Astrocyte of the spinal cord (primary cell): ENCODE measurements around the gene FAM228B.
"Not testable (repeated sequence)": the region's sequence is repeated elsewhere in the genome, so short reads cannot be mapped to it uniquely, and the experiment has no call there.

ENCODE experiments used
- DNase-seq: peaks from one replicate; pipeline ENCODE4 v3.0.0; 2011; ENCODE audit warnings: low read depth, low spot score
- H3K4me3 ChIP-seq: 2 replicates; pipeline ENCODE4 v1.5.1; 2011; ENCODE audit warnings: low read depth, mild to moderate bottlenecking, low read length, moderate library complexity
- CTCF ChIP-seq: IDR thresholded peaks from 2 replicates; pipeline ENCODE4 v1.5.1; 2012; ENCODE audit warnings: low read depth, mild to moderate bottlenecking, low read length, inconsistent platforms
- in situ Hi-C: cut with HindIII; loops from 2 replicates; pipeline ENCODE4 v1.10.0; 2017; ENCODE audit warnings: low sequenced_read_pairs

FAM228B gene

DNA sequence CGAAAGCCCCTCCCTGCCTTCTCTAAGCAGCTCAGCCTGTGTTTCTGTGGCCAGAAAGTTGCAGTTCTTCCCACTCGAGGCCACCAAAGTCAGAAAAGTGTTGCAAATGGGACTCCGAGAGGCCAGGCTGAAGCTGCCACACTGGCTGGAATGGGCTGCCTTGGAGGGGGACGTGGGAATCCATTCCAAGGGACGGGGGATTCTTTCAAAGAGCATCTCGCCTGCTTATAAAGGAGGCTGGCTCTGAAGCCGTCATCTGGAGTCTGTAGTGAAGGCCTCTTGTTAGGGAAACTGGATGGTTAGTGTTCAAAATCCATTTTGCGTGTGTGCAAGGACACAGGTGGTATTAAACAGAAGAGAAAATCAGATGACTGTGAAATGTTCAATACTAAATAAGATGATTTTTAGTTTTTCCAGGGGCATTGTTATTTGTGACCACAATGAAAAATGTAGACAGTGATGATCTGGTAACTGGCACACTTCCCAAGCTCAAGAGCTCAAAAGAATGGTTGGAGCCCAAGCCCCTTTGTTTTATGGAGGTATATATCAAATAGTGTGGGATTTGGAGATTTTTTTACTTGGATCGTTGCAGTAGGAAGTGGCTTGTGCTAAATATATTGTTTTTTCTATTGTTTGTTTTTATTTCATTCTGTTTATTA, 782 bp downstream of the FAM228B start:
- in situ Hi-C loops, result no loop called here
- peak overlapping the region; percentile 81 for H3K4me3 ChIP-seq
- DNase-seq, result peak; percentile 62
- TF ChIP-seq CTCF, result no peak

- H3K4me3 ChIP-seq, result no peak overlapping the region
- in situ Hi-C loops, result no loop called here
- TF ChIP-seq CTCF, result no peak
- no peak for DNase-seq
These were observed 2.7 kb downstream of the FAM228B start for GRCh38 chr2:24125956-24126355.

DNA sequence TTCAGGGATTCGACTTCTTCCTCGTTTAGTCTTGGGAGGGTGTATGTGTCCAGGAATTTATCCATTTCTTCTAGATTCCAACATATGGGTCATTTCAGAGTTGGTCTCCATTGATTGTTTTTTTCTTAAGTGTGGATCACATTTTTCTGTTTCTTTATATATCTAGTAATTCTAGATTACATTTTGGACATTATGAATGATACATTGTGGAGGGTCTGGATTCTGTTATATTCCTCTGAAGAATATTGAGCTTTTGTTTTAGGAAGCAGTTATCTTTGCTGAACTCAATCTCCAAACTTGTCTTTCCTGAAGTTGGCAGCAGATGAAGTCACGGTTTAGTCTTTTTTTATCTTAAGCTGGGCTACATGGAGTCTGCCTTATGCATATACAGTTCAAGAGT, 9.3 kb downstream of the FAM228B start:
- in situ Hi-C loops, result no loop called here

GRCh38 chr2:24140305-24140704, 17.0 kb downstream of the FAM228B start:
- H3K4me3 ChIP-seq, DNase-seq, in situ Hi-C loops: not testable (repeated sequence)

More for the DNA sequence above, 9.3 kb downstream of the FAM228B start:
- no peak for DNase-seq
- no peak for TF ChIP-seq CTCF
- no peak overlapping the region for H3K4me3 ChIP-seq

DNA sequence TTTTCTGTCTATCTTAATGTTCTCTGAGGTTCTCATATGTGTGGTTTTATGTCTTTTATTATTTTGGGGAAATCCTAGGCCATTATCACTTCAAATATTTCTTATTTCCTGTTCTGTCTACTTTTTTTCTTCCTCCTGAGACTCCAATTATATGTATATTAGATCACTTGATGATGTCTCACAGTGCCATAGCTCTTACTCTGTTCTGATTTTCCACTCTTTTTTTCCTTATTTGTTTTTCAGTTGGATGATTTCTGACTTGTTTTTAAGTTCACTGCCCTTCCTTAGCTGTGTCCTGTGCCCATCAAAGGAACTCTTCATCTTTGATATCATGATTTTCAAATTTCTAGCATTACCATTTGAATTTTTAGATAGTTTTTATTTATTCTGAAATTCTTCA, 24.1 kb downstream of the FAM228B start:
- in situ Hi-C loops, result no loop called here
- TF ChIP-seq CTCF, result no peak
- no peak overlapping the region for H3K4me3 ChIP-seq
- peak; percentile 8 for DNase-seq

- in situ Hi-C loops, result no loop called here
- no peak for TF ChIP-seq CTCF
- DNase-seq, result no peak
- no peak overlapping the region for H3K4me3 ChIP-seq
These were observed 29.3 kb downstream of the FAM228B start for GRCh38 chr2:24152413-24153197.

DNA sequence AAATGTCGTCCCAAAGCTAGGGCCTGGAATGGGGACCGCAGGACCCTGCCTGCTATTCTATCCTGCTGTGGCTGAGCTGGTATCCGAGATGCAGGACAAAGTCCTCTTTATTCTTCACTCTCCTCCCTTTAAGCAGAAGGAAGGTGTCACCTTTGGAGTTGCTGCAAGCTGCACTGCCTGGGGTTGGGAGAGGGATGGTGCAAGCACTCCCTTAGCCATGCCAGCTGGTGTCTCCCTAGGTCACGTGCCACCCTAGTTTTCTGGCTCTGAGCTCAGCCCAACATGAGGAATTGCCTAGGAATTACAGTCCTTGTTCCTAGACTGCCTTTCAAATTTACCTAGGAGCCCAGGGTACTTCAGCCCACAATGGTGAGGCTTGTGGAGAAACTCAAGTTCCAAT, 30.2 kb downstream of the FAM228B start:
- in situ Hi-C loops, result no loop called here
- DNase-seq, result no peak
- no peak for TF ChIP-seq CTCF
- H3K4me3 ChIP-seq, result no peak overlapping the region
